Fibroblast of mammary gland (primary cell): Measurements from ENCODE around the gene OSTF1.

Source experiments
- DNase-seq: peaks from one replicate; pipeline ENCODE4 v3.0.0-alpha.2; 2010; ENCODE audit warnings: low read depth
- H3K4me3 ChIP-seq: 2 replicates; pipeline ENCODE4 v1.5.1; 2011; ENCODE audit warnings: low read depth, mild to moderate bottlenecking, low read length, moderate library complexity; ENCODE audit not compliant: control insufficient read depth
- CTCF ChIP-seq: conservative IDR thresholded peaks from 2 replicates; pipeline ENCODE4 v1.5.1; 2011; ENCODE audit warnings: low read depth, low read length, inconsistent platforms; ENCODE audit not compliant: control insufficient read depth, insufficient read depth

OSTF1 gene

GRCh38 chr9:75117564-75117963 is 29.2 kb downstream of the OSTF1 start:
- no peak for TF ChIP-seq CTCF
- no peak overlapping the region for H3K4me3 ChIP-seq
- no peak for DNase-seq

GRCh38 chr9:75120686-75121085 is 32.4 kb downstream of the OSTF1 start:
- no peak overlapping the region for H3K4me3 ChIP-seq
- no peak for DNase-seq
- TF ChIP-seq CTCF = no peak

DNA sequence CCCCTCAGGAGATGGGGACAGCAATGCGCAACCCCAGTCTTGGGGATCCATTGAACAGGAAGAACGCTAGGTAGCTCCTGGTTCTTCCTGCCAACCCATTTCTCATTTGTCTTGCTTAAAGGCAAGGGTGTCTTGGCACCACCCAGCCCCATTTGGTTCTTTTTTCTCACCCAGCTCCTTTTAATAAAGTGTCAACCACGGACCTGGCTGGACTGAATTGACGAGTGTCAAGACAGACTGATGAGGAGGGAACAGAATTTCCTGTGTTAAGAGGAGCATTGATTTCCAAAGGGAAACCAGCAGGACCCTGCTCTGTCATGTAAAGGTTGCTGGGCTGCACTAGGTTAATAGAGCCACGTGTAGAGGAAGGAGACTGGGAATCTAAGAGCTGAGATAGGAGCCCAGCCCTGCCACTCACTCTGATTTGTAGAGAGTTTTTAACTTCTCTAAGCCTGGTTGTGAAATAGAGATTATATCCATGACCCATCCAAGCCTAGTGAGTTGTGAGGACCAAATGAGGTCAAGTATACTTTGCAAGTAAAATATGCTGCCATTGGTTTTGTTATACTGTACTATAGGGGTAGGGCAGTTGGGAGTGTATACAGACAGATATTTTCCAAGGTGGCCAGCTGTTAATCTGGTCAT is 33.7 kb downstream of the OSTF1 start:
- no peak overlapping the region for H3K4me3 ChIP-seq
- no peak for DNase-seq
- no peak for TF ChIP-seq CTCF

GRCh38 chr9:75123696-75124095 is 35.4 kb downstream of the OSTF1 start:
- TF ChIP-seq CTCF = no peak
- H3K4me3 ChIP-seq = no peak overlapping the region
- no peak for DNase-seq

DNA sequence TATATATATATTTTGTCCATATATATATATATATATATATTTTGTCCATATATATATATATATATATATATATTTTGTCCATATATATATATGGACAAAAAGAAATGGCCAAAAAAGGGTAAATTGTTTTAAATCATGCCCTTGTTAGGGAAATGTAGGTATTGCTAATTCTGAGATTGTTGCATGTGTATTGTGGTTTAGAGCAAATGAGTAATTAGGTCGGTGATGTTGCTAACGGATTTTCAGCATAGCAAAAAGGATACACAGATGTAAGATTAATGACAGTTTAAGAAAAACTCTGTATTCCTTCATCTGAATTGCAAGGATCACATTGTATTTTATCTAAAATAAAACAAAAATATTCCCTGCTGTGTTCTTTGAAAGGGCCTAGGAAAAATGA is 40.2 kb downstream of the OSTF1 start:
- no peak for TF ChIP-seq CTCF
- H3K4me3 ChIP-seq = no peak overlapping the region
- DNase-seq = no peak

GRCh38 chr9:75130172-75130571 is 41.9 kb downstream of the OSTF1 start:
- DNase-seq = no peak
- TF ChIP-seq CTCF = no peak

GRCh38 chr9:75130621-75131230 is 42.4 kb downstream of the OSTF1 start:
- H3K4me3 ChIP-seq = no peak overlapping the region
- peak; percentile 9 for DNase-seq
- no peak for TF ChIP-seq CTCF

More at GRCh38 chr9:75130172-75130571, 41.9 kb downstream of the OSTF1 start:
- no peak overlapping the region for H3K4me3 ChIP-seq
